ENCODE data around the gene STIP1. TPM values are rescaled to one million over a fixed set of nuclear protein-coding genes. Genes with fewer than 3 reads are reported as not detected.

STIP1 gene
- total and polyA plus RNA-seq, 2 donors (not counting 3 experiments of a cell fraction or from before 2014, with no cell fraction given) = 117 to 226 TPM

DNA sequence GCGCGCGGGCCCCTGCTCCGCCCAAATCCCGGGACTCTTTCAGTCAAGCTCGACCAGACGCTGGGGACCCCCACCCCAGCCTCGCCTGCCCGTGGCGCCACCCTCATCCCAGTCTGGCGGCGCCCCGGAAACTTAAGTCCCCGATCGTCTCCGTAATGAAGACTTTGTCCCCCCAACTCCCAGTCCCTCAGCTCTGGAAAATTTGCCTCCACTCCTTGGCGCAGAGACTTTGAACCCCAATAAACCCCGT lies 65.7 kb downstream of the STIP1 start:
- H3K27ac ChIP-seq (ENCODE audit: insufficient read depth, low read depth, low read length) = peak overlapping the region; percentile 49
- H3K79me2 ChIP-seq (ENCODE audit: control insufficient read depth, insufficient read depth, low read length) = peaks cover 32% of the 10 kb centered on the region
- peaks cover 30% of the 10 kb centered on the region for H3K4me1 ChIP-seq (ENCODE audit: control insufficient read depth, extremely low read depth, insufficient read depth, low read length)
- intact Hi-C loops (cut with micrococcal nuclease) (loop anchor here (1.0 kb wide), 4 partner anchors 12 to 50 kb away; partner anchors contain the start of gene GPR137), dilution Hi-C loops (cut with MboI; ENCODE audit: extremely low pct_ligation_motif_present, low sequenced_read_pairs) (no loop called here)
- H4K20me1 ChIP-seq (replicated peaks; ENCODE audit: control insufficient read depth, extremely low read depth, insufficient read depth, low read length) = no peaks in the 10 kb centered on the region
- POLR2A ChIA-PET = no interaction called here
- H3K9me1 ChIP-seq (replicated peaks; ENCODE audit: control insufficient read depth, extremely low read depth, insufficient read depth, low read length) = no peaks in the 10 kb centered on the region
- H3K4me2 ChIP-seq (ENCODE audit: insufficient read depth, low read length) = peak overlapping the region; percentile 86
- peak overlapping the region; percentile 23 for H2AFZ ChIP-seq (ENCODE audit: low read depth, low read length)
- H3K9ac ChIP-seq (replicated peaks; ENCODE audit: extremely low read depth, insufficient read depth, low read length) = peak overlapping the region; percentile 65
- TF ChIP-seq POLR2AphosphoS5 (IDR thresholded peaks at IDR 0.05; ENCODE audit: insufficient read depth, low read depth, low read length) (no peak), JUN (IDR thresholded peaks at IDR 0.05; ENCODE audit: borderline replicate concordance, insufficient read depth, insufficient read length, low read depth) (no peak)
- TF ChIP-seq, protein P1, sequence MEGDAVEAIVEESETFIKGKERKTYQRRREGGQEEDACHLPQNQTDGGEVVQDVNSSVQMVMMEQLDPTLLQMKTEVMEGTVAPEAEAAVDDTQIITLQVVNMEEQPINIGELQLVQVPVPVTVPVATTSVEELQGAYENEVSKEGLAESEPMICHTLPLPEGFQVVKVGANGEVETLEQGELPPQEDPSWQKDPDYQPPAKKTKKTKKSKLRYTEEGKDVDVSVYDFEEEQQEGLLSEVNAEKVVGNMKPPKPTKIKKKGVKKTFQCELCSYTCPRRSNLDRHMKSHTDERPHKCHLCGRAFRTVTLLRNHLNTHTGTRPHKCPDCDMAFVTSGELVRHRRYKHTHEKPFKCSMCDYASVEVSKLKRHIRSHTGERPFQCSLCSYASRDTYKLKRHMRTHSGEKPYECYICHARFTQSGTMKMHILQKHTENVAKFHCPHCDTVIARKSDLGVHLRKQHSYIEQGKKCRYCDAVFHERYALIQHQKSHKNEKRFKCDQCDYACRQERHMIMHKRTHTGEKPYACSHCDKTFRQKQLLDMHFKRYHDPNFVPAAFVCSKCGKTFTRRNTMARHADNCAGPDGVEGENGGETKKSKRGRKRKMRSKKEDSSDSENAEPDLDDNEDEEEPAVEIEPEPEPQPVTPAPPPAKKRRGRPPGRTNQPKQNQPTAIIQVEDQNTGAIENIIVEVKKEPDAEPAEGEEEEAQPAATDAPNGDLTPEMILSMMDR (IDR thresholded peaks at IDR 0.05; ENCODE audit: extremely low read depth in 1 of 2, insufficient read depth in 1 of 2, low read depth in 1 of 2, low read length in 2 of 2) = no peak
- no peaks in the 10 kb centered on the region for H3K27me3 ChIP-seq (ENCODE audit: control insufficient read depth in 2 of 2, insufficient read depth in 2 of 2, low read length in 2 of 2)
- peaks cover under 1 to 15% of the 10 kb centered on the region in 2 experiments for H3K36me3 ChIP-seq (ENCODE audit: control insufficient read depth in 2 of 2, extremely low read depth in 1 of 2, insufficient read depth in 2 of 2, low read length in 2 of 2)
- H3K9me3 ChIP-seq (replicated peaks; ENCODE audit: control insufficient read depth, insufficient read depth, low read length) = no peaks in the 10 kb centered on the region
- CTCF ChIA-PET = interaction anchor here (0.7 to 4.7 kb wide), 9 partner anchors 9 to 103 kb away, joined by 3 to 60 read pairs (median 10); partner anchors contain the start of genes CATSPERZ, FERMT3 and PRDX5
- TSS peak; percentile 7 for BruUV-seq (replicated peaks)
- FAIRE-seq (no peak), DNase-seq (ENCODE audit: low read depth, low spot score) (peak; percentile 21)
- H3K4me3 ChIP-seq (replicated peaks in 1 of 3; ENCODE audit: insufficient read depth in 1 of 3, low read depth in 1 of 3, low read length in 3 of 3) = peak overlapping the region; percentile 80 to 93 (median 80)

DNA sequence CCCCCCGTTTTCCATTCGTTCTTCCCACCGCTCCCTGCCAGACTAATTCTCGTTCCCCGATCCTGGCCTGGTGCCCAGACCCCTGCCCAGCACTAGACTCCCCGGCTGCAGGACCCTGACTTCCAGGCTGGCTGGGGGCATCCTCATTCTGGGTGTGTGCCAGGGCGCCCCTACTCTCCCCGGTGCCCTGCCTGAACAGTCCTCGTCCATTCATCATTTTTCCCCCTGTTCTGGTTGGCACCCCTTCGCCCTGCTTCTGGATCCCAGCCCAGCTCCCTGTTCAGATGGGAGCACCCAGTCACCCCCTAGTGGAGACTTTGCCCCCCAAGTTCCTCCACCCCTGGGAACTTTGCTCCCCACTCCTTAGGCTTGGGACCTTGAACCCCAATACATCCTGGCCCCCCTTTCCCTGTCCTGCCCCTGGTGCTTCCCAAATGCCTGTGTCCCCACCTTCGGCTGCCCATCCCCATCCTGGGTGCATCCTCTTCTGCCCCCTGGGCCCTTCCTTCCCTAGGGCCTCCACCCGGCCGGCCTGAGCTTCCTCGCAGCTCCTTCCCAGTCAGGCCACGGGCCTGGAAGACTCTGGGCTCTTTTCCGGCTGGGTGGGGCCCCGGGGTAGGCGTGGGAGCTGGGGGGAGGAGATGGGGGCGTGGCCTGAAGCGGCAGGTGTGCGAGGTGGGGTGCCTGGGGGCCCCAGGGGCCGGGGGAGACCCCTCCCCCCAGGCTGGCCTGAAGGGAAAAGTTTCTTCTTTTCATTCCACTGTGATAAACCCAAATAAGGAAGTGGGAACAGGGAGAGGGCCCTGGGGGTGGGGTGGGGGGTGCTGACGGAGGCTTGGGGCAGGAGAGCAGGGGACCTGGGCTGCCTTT lies 66.3 kb downstream of the STIP1 start:
- ChIA-PET CTCF (interaction anchor here (0.7 to 4.7 kb wide), 10 partner anchors 8 to 103 kb away, joined by 3 to 60 read pairs (median 8); partner anchors contain the start of genes CATSPERZ, FERMT3, PRDX5 and STIP1), POLR2A (no interaction called here)
- FAIRE-seq (no peak), DNase-seq (ENCODE audit: low read depth, low spot score) (no peak)
- H3K4me3 ChIP-seq (replicated peaks in 1 of 3; ENCODE audit: insufficient read depth in 1 of 3, low read depth in 1 of 3, low read length in 3 of 3) = peak overlapping the region; percentile 80 to 93 (median 80)
- peaks cover 32% of the 10 kb centered on the region for H3K79me2 ChIP-seq (ENCODE audit: control insufficient read depth, insufficient read depth, low read length)
- H3K27me3 ChIP-seq (ENCODE audit: control insufficient read depth in 2 of 2, insufficient read depth in 2 of 2, low read length in 2 of 2) = no peaks in the 10 kb centered on the region
- dilution Hi-C loops (cut with MboI; ENCODE audit: extremely low pct_ligation_motif_present, low sequenced_read_pairs) (no loop called here), intact Hi-C loops (cut with micrococcal nuclease) (no loop called here)
- no peaks in the 10 kb centered on the region for H4K20me1 ChIP-seq (replicated peaks; ENCODE audit: control insufficient read depth, extremely low read depth, insufficient read depth, low read length)
- H3K4me1 ChIP-seq (ENCODE audit: control insufficient read depth, extremely low read depth, insufficient read depth, low read length) = peaks cover 27% of the 10 kb centered on the region
- H3K9me1 ChIP-seq (replicated peaks; ENCODE audit: control insufficient read depth, extremely low read depth, insufficient read depth, low read length) = no peaks in the 10 kb centered on the region
- peak overlapping the region; percentile 49 for H3K27ac ChIP-seq (ENCODE audit: insufficient read depth, low read depth, low read length)
- H3K36me3 ChIP-seq (ENCODE audit: control insufficient read depth in 2 of 2, extremely low read depth in 1 of 2, insufficient read depth in 2 of 2, low read length in 2 of 2) = peaks cover 2 to 17% of the 10 kb centered on the region in 2 experiments
- H3K9me3 ChIP-seq (replicated peaks; ENCODE audit: control insufficient read depth, insufficient read depth, low read length) = no peaks in the 10 kb centered on the region
- peak overlapping the region; percentile 86 for H3K4me2 ChIP-seq (ENCODE audit: insufficient read depth, low read length)
- BruUV-seq (replicated peaks) = no TSS peak
- H3K9ac ChIP-seq (replicated peaks; ENCODE audit: extremely low read depth, insufficient read depth, low read length) = peak overlapping the region; percentile 65
- TF ChIP-seq POLR2A (IDR thresholded peaks at IDR 0.05; ENCODE audit: low read depth, low read length) (peak; percentile 38), POLR2AphosphoS5 (IDR thresholded peaks at IDR 0.05; ENCODE audit: insufficient read depth, low read depth, low read length) (peak; percentile 46), MYC (IDR thresholded peaks at IDR 0.05; ENCODE audit: low read depth, low read length) (no peak)
- TF ChIP-seq, protein P1 (IDR thresholded peaks at IDR 0.05; ENCODE audit: extremely low read depth in 1 of 2, insufficient read depth in 1 of 2, low read depth in 1 of 2, low read length in 2 of 2) = peak in 1 of 2 donors; percentile 31
- H2AFZ ChIP-seq (ENCODE audit: low read depth, low read length) = peak overlapping the region; percentile 23
